Loucy (cell line): ENCODE results near the gene ACVR2A.

Source experiments
- CTCF ChIP-seq: fragments of 200-600 bp; sonication (generic); conservative IDR thresholded peaks from 2 replicates; pipeline ENCODE4 v1.5.1; 2014; ENCODE audit warnings: mild to moderate bottlenecking, antibody characterized with exemption, low read length
- EZH2phosphoT487 ChIP-seq: fragments of 200-600 bp; IDR thresholded peaks from 2 replicates; pipeline ENCODE4 v1.6.1; 2018; ENCODE audit warnings: antibody characterized with exemption, mild to moderate bottlenecking, moderate library complexity, borderline replicate concordance

GRCh38 chr2:147843391-147843863, 1.4 kb upstream of the ACVR2A start:
- TF ChIP-seq CTCF (no peak), EZH2phosphoT487 (no peak)
